Panc1 (cell line): ENCODE measurements around the gene SMARCA2. TPM values are rescaled to one million over a fixed set of nuclear protein-coding genes. Genes with fewer than 3 reads are reported as not detected.

Experiments used
- ATAC-seq: fragments of 200-7000 bp; cut with Tn5 transposase; 2 replicates; pipeline ENCODE4 v1.9.1; 2020; ENCODE audit warnings: mild to moderate bottlenecking, moderate library complexity
- BruUV-seq: library from RNA; stranded (reverse); fragments of 400-500 nt; replicated peaks from 2 replicates; lab custom pipeline; 2021; lab: Mats Ljungman, UMichigan
- CTCF ChIA-PET: fragments of 300-600 bp; sonication (Branson Sonifier 250); formaldehyde crosslinking; loops from one replicate; lab custom pipeline; 2022; ENCODE audit warnings: antibody characterized with exemption; lab: Charles Lee
- POLR2A ChIA-PET: fragments of 300-600 bp; sonication (Branson Sonifier 250); formaldehyde crosslinking; loops from one replicate; lab custom pipeline; 2022; ENCODE audit warnings: antibody characterized with exemption; lab: Charles Lee
- DNase-seq: peaks from one replicate; pipeline ENCODE4 v3.0.0-alpha.2; 2010; ENCODE audit warnings: low read depth, low spot score
- H3K27ac ChIP-seq: 2 replicates; pipeline ENCODE4 v1.5.1; 2011; ENCODE audit warnings: mild to moderate bottlenecking, low read length, inconsistent platforms
- H3K27me3 ChIP-seq: fragments of 200-500 bp; sonication (Bioruptor generic); 2 replicates; pipeline ENCODE4 v1.6.0; 2014; ENCODE audit warnings: low read length, inconsistent platforms; ENCODE audit not compliant: control insufficient read depth, insufficient read depth
- H3K36me3 ChIP-seq: fragments of 200-500 bp; sonication (Bioruptor generic); 2 replicates; pipeline ENCODE4 v1.5.1; 2014; ENCODE audit warnings: inconsistent platforms, mild to moderate bottlenecking, low read length, moderate library complexity; ENCODE audit not compliant: control insufficient read depth, insufficient read depth
- H3K4me1 ChIP-seq: 2 replicates; pipeline ENCODE4 v1.5.1; 2011; ENCODE audit warnings: inconsistent platforms, mild to moderate bottlenecking, low read length, moderate library complexity; ENCODE audit not compliant: control insufficient read depth, insufficient read depth
- H3K4me3 ChIP-seq, 2 experiments: 2 replicates each; pipeline ENCODE4 v1.5.1; 2011 to 2012; ENCODE audit warnings: low read depth in 2 of 2, low read length in 2 of 2, mild to moderate bottlenecking in 2 of 2, inconsistent platforms in 1 of 2, moderate library complexity in 1 of 2
- H3K9me3 ChIP-seq: fragments of 200-500 bp; sonication (Bioruptor generic); 2 replicates; pipeline ENCODE4 v1.5.1; 2014; ENCODE audit warnings: low read depth, mild to moderate bottlenecking, inconsistent platforms, low read length, moderate library complexity; ENCODE audit not compliant: control insufficient read depth, insufficient read depth
- POLR2AphosphoS5 ChIP-seq: IDR thresholded peaks from 2 replicates; pipeline ENCODE4 v1.6.1; 2012; ENCODE audit warnings: mild to moderate bottlenecking, low read depth, low read length, moderate library complexity
- SIN3A ChIP-seq: IDR thresholded peaks from 2 replicates; pipeline ENCODE4 v1.6.1; 2012; ENCODE audit warnings: low read depth, mild to moderate bottlenecking, low read length, moderate library complexity, borderline replicate concordance; ENCODE audit not compliant: insufficient read depth
- TCF7L2 ChIP-seq: IDR thresholded peaks from 2 replicates; pipeline ENCODE4 v1.6.1; 2011; ENCODE audit warnings: mild to moderate bottlenecking, low read depth, low read length, inconsistent platforms
- in situ Hi-C: cut with HindIII; loops from 2 replicates; pipeline ENCODE4 v1.10.0; 2016; ENCODE audit warnings: low sequenced_read_pairs, low pct_unique_long_range_greater_than_20kb
- intact Hi-C: fragments of 100-400 bp; cut with micrococcal nuclease; formaldehyde crosslinking; loops from one replicate; pipeline ENCODE4 v1.10.0; 2022; ENCODE audit not compliant: unreplicated experiment
- total RNA-seq: library from RNA; stranded (reverse); gene quantifications from one replicate; pipeline ENCODE4 v1.2.1, GENCODE V29; 2021; ENCODE audit not compliant: unreplicated experiment
- TF ChIP-seq, protein P1 (sequence below): fragments of 450-650 bp; IDR thresholded peaks from 2 replicates; pipeline ENCODE4 v1.5.1; 2017; ENCODE audit warnings: mild to moderate bottlenecking
- TF ChIP-seq, protein P2 (sequence below), 2 experiments: IDR thresholded peaks; 2 replicates each; pipeline ENCODE4 v1.6.1; 2011 to 2012; ENCODE audit warnings: low read depth in 2 of 2, control low read depth in 1 of 2, low read length in 1 of 2, mild to moderate bottlenecking in 1 of 2, moderate library complexity in 1 of 2; ENCODE audit not compliant: insufficient read depth in 1 of 2

Gene SMARCA2
- total RNA-seq, 1 experiment from 2014 or later = 13.3 TPM

DNA sequence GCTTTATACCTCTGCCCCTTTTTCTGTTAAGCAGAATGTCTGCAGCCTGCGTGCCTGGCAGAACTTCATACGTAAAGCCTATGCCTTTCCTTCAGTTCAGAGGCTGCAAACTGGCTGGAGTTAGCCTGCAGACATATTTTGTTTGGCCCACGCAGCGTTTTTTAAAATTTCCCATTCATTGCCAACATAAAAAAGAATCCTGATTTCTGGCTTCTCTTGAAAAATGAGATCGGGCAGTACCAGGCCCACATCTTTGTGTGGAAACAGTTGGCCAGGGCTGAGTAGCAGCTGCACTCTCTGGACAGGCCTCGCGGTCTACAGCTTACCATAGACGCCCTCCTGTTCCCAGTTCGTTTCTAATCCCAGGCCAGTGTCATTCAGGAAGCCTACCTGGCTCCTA lies 104.4 kb downstream of the SMARCA2 start:
- CTCF ChIA-PET = no interaction called here
- H3K36me3 ChIP-seq = no peaks in the 10 kb centered on the region
- no TSS peak for BruUV-seq
- H3K9me3 ChIP-seq = no peaks in the 10 kb centered on the region
- POLR2A ChIA-PET = no interaction called here
- no peak overlapping the region for H3K4me3 ChIP-seq
- no peak for TF ChIP-seq TCF7L2
- TF ChIP-seq, protein P1, sequence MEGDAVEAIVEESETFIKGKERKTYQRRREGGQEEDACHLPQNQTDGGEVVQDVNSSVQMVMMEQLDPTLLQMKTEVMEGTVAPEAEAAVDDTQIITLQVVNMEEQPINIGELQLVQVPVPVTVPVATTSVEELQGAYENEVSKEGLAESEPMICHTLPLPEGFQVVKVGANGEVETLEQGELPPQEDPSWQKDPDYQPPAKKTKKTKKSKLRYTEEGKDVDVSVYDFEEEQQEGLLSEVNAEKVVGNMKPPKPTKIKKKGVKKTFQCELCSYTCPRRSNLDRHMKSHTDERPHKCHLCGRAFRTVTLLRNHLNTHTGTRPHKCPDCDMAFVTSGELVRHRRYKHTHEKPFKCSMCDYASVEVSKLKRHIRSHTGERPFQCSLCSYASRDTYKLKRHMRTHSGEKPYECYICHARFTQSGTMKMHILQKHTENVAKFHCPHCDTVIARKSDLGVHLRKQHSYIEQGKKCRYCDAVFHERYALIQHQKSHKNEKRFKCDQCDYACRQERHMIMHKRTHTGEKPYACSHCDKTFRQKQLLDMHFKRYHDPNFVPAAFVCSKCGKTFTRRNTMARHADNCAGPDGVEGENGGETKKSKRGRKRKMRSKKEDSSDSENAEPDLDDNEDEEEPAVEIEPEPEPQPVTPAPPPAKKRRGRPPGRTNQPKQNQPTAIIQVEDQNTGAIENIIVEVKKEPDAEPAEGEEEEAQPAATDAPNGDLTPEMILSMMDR = no peak
- no peak for TF ChIP-seq SIN3A
- no peak for TF ChIP-seq POLR2AphosphoS5
- TF ChIP-seq, protein P2, sequence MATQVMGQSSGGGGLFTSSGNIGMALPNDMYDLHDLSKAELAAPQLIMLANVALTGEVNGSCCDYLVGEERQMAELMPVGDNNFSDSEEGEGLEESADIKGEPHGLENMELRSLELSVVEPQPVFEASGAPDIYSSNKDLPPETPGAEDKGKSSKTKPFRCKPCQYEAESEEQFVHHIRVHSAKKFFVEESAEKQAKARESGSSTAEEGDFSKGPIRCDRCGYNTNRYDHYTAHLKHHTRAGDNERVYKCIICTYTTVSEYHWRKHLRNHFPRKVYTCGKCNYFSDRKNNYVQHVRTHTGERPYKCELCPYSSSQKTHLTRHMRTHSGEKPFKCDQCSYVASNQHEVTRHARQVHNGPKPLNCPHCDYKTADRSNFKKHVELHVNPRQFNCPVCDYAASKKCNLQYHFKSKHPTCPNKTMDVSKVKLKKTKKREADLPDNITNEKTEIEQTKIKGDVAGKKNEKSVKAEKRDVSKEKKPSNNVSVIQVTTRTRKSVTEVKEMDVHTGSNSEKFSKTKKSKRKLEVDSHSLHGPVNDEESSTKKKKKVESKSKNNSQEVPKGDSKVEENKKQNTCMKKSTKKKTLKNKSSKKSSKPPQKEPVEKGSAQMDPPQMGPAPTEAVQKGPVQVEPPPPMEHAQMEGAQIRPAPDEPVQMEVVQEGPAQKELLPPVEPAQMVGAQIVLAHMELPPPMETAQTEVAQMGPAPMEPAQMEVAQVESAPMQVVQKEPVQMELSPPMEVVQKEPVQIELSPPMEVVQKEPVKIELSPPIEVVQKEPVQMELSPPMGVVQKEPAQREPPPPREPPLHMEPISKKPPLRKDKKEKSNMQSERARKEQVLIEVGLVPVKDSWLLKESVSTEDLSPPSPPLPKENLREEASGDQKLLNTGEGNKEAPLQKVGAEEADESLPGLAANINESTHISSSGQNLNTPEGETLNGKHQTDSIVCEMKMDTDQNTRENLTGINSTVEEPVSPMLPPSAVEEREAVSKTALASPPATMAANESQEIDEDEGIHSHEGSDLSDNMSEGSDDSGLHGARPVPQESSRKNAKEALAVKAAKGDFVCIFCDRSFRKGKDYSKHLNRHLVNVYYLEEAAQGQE (IDR thresholded peaks at IDR 0.05; ENCODE audit: insufficient read depth in 1 of 2, low read depth in 2 of 2, low read length in 1 of 2) = no peak
- H3K4me1 ChIP-seq = no peaks in the 10 kb centered on the region
- intact Hi-C loops (no loop called here), in situ Hi-C loops (no loop called here)
- no peak for ATAC-seq
- H3K27ac ChIP-seq = no peak overlapping the region
- no peaks in the 10 kb centered on the region for H3K27me3 ChIP-seq
- no peak for DNase-seq

DNA sequence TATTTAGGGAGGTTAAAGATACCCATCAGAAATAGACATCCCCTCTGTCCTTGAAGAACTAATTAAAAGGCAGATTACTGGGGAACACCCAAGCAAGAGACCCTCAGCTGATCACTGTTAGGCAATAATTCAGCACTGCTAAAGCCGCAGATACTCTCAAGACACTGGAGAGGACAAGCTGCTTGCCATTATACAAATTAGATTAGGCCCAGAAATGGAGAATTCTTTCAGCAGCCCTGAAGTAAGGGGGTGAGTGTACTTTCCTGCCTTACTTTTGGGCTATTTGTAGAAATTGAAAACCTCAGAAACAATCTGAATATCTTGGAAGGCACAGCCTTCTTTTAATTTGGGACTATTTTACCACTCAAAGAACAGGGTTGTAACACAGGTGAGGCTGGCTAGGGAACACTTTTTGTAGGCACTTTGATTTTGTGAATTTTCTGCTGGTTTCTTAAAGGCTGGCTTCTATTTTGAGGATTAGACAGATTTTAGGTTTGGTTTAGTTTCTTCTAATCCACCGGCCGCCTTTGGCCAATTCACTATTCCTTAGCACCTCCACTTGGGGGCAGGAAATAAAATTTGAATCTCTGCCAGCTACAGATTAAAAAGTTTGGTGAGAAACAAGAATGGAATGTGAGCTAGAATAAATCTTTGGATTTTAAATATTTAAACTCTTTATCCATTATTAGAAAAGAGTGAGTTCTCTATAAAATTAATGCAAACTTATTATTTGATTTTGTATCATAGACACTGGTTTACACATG lies 106.0 kb downstream of the SMARCA2 start:
- intact Hi-C loops = no loop called here
- Histone ChIP-seq H3K4me3 (no peak overlapping the region), H3K27ac (no peak overlapping the region), H3K4me1 (no peaks in the 10 kb centered on the region), H3K9me3 (no peaks in the 10 kb centered on the region), H3K27me3 (no peaks in the 10 kb centered on the region), H3K36me3 (no peaks in the 10 kb centered on the region)
- ATAC-seq (no peak), DNase-seq (no peak)
- TF ChIP-seq TCF7L2 (no peak), SIN3A (no peak), POLR2AphosphoS5 (no peak)
- TF ChIP-seq, protein P2 (IDR thresholded peaks at IDR 0.05; ENCODE audit: insufficient read depth in 1 of 2, low read depth in 2 of 2, low read length in 1 of 2) = no peak
- TF ChIP-seq, protein P1 = no peak
- CTCF ChIA-PET = no interaction called here
- no TSS peak for BruUV-seq
- in situ Hi-C loops = no loop called here
- POLR2A ChIA-PET = no interaction called here
